Right atrium auricular region (tissue), 2 donors: ENCODE data around the gene FABP6. TPM values are rescaled to one million over a fixed set of nuclear protein-coding genes. Genes with fewer than 3 reads are reported as not detected.
"Not testable (repeated sequence)": the region's sequence is repeated elsewhere in the genome, so short reads cannot be mapped to it uniquely, and the experiment has no call there.

Source experiments
- DNase-seq: peaks from one replicate; pipeline ENCODE4 v3.0.0-alpha.2; 2019; ENCODE audit warnings: low spot score
- H3K27ac ChIP-seq, 2 donors: fragments of 200-600 bp; sonication (generic); 1 replicate in 1 of 2; 2 replicates in 1 of 2; pipeline ENCODE4 v1.5.1; 2016 to 2019
- H3K27me3 ChIP-seq, 2 donors: fragments of 200-600 bp; sonication (generic); one replicate each; pipeline versions ENCODE4 v1.5.1 to v1.6.0; 2017 to 2019
- H3K36me3 ChIP-seq: fragments of 200-600 bp; sonication (generic); one replicate; pipeline ENCODE4 v1.5.1; 2016
- H3K4me1 ChIP-seq, 2 donors: fragments of 200-600 bp; sonication (generic); one replicate each; pipeline versions ENCODE4 v1.5.1 to v1.6.0; 2017 to 2019
- H3K4me3 ChIP-seq, 2 donors: fragments of 200-600 bp; sonication (generic); 1 replicate in 1 of 2; 2 replicates in 1 of 2; pipeline ENCODE4 v1.5.1; 2017 to 2019; ENCODE audit warnings: mild to moderate bottlenecking in 1 of 2, moderate library complexity in 1 of 2
- H3K9me3 ChIP-seq, 2 donors: fragments of 200-600 bp; sonication (generic); one replicate each; pipeline ENCODE4 v1.5.1; 2019
- total RNA-seq, 2 donors: library from RNA; depleted of rRNA; stranded (reverse); fragments of >200 nt; gene quantifications; one replicate each; pipeline ENCODE4 v1.1.0, GENCODE V29; 2016
- TF ChIP-seq, protein P1 (sequence below), 2 donors: fragments of 200-600 bp; sonication (generic); IDR thresholded peaks; one replicate each; pipeline ENCODE4 v1.5.1; 2019; ENCODE audit warnings: antibody characterized with exemption in 2 of 2

Gene FABP6
- total RNA-seq, 2 donors from 2014 or later, result not detected

DNA sequence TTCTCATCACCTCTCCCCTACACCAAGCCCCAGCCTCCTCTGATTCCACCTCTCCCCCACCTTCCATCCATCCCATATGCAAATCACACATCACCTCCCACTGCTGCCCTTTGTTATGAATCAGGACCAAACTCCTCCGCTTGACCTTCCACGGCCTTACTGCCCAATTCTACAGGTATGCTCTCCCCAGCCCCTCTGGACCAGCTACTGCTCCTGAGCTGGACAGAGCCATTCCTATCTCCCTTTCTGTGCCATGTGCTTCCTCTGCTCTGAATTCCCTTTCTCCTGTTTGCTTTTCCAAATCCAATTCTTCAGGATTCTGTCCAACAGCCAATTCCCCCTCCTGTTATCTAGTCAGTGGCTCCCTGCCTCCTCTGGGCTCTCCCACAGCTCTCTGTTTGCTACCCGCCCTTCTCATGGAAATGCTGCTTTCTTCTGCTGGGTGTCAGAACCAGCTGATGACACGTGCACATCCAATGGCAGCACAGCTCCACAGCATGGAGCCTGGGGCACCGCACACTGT lies 8.3 kb downstream of the FABP6 start:
- Histone ChIP-seq H3K36me3 (no peaks in the 10 kb centered on the region), H3K4me3 (no peak overlapping the region), H3K4me1 (no peaks in the 10 kb centered on the region), H3K9me3 (no peaks in the 10 kb centered on the region), H3K27me3 (no peaks in the 10 kb centered on the region), H3K27ac (no peak overlapping the region)
- DNase-seq, result no peak
- TF ChIP-seq, protein P1, sequence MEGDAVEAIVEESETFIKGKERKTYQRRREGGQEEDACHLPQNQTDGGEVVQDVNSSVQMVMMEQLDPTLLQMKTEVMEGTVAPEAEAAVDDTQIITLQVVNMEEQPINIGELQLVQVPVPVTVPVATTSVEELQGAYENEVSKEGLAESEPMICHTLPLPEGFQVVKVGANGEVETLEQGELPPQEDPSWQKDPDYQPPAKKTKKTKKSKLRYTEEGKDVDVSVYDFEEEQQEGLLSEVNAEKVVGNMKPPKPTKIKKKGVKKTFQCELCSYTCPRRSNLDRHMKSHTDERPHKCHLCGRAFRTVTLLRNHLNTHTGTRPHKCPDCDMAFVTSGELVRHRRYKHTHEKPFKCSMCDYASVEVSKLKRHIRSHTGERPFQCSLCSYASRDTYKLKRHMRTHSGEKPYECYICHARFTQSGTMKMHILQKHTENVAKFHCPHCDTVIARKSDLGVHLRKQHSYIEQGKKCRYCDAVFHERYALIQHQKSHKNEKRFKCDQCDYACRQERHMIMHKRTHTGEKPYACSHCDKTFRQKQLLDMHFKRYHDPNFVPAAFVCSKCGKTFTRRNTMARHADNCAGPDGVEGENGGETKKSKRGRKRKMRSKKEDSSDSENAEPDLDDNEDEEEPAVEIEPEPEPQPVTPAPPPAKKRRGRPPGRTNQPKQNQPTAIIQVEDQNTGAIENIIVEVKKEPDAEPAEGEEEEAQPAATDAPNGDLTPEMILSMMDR (IDR thresholded peaks at IDR 0.05), result no peak

DNA sequence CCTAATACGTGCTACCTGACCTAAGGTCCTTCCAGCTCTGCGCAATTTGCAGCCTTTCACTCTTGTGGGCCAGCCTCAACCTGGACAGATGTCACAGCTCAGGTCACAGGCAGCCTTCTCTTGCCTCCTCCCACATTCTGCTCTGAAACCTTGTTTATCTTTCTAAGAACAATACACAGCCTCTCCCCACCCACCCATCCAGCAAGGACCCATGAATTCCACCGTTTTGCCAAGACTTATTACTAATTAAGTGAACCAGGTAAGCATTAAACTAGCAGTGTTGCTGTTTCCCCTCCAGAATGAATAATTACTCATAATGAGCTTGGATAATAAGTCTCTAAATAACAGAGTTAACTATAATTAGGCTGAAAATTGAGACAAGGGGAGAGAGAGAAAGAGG lies 11.0 kb downstream of the FABP6 start:
- no peaks in the 10 kb centered on the region for H3K4me1 ChIP-seq
- TF ChIP-seq, protein P1 (IDR thresholded peaks at IDR 0.05), result no peak

DNA sequence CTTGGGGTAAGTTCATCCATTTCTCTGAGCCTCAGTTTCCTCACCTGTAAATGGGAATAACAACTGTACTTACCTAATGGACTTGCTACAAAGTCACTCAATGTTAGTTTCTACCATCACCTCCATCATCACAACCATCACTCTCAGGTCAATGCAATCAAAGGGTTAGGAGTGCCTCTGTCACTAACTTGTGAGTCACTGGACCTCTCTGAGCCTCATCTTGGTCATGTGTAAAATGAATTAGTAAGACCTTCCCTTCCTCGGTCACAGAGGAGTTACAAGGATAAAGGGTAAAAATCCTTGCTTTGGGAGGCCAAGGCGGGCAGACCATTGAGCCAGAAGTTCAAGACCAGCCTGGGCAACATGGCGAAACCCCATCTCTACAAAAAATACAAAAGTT lies 12.8 kb downstream of the FABP6 start:
- Histone ChIP-seq H3K4me3 (no peak overlapping the region), H3K36me3 (no peaks in the 10 kb centered on the region), H3K27ac (no peak overlapping the region), H3K27me3 (no peaks in the 10 kb centered on the region), H3K4me1 (no peaks in the 10 kb centered on the region), H3K9me3 (no peaks in the 10 kb centered on the region)
- TF ChIP-seq, protein P1 (IDR thresholded peaks at IDR 0.05), result no peak
- no peak for DNase-seq

More for the DNA sequence above, 11.0 kb downstream of the FABP6 start:
- no peak overlapping the region for H3K4me3 ChIP-seq
- H3K9me3 ChIP-seq, result no peaks in the 10 kb centered on the region
- DNase-seq, result no peak
- no peaks in the 10 kb centered on the region for H3K27me3 ChIP-seq
- no peak overlapping the region for H3K27ac ChIP-seq
- no peaks in the 10 kb centered on the region for H3K36me3 ChIP-seq

DNA sequence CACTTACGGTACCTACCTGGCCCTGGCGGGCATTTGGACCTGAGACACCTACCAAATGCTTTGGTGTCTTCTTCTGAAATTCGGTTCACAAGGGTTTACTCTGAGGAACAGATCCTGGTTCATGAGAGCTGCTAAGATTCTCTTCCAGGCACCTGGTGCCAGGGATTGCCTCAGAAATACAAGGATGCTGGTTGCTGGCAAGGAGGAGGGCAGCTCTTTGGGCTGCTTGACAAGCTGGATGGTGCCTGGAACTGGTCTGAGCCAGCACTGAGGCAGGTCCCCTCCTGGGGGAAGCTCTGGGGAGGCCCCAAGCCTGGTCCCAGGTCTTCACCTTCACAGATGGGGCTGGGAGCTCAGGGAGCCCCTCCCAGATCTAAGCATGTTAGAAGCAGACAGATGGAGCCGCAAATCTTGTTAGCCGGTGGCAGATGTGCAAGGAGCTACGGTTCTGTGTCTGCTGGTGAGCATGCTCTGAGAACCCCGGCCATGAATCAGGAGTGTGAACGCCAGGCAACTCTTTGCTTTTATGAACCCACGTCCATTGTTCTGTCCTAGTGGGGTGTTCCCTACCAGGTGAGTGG lies 16.3 kb downstream of the FABP6 start:
- DNase-seq, result no peak
- Histone ChIP-seq H3K4me3 (no peak overlapping the region), H3K27ac (no peak overlapping the region), H3K4me1 (no peaks in the 10 kb centered on the region), H3K9me3 (no peaks in the 10 kb centered on the region), H3K36me3 (no peaks in the 10 kb centered on the region), H3K27me3 (no peaks in the 10 kb centered on the region)
- TF ChIP-seq, protein P1 (IDR thresholded peaks at IDR 0.05), result no peak

DNA sequence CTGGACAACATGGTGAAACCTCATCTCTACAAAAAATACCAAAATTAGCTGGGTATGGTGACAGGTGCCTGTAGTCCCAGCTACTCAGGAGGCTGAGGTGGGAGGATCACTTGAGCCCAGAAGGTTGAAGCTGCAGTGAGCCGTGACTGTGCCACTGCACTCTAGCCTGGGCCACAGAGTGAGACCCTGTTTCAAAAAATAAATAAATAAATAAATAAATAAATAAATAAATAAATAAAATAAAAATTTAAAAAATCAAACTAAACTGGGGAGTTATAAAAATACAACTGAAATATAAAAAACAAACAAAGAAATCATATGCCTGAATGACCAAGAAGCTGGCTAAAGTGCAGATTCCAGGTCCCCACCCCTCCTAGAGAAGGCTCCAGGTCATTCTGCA lies 20.3 kb downstream of the FABP6 start:
- H3K27ac ChIP-seq, H3K27me3 ChIP-seq, H3K4me1 ChIP-seq, H3K9me3 ChIP-seq, H3K4me3 ChIP-seq, DNase-seq: not testable (repeated sequence)
- peaks cover 24% of the 10 kb centered on the region for H3K36me3 ChIP-seq

DNA sequence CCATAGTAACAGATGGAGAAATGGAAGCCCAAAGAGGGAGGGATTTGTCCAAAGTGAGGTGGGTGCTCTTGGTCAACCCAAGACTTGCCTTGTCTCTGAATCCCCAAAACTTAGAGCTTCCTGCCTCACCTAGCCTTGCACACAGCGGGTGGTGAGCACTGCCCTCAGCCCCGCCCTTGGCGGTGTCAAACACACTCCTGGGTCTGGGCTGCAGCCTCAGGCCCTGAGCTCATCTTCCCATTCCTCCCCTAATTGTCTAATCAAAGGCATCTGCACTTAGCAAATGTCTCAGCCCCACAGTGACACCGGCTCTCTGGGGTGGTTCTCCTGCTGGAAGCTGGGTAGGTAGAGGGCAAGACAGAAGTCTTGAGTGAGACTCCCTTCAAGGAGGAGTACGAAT lies 20.9 kb downstream of the FABP6 start:
- DNase-seq, result no peak
- no peaks in the 10 kb centered on the region for H3K4me1 ChIP-seq
- peaks cover 31% of the 10 kb centered on the region for H3K36me3 ChIP-seq
- no peak overlapping the region for H3K27ac ChIP-seq
- H3K9me3 ChIP-seq, result no peaks in the 10 kb centered on the region
- no peaks in the 10 kb centered on the region for H3K27me3 ChIP-seq
- TF ChIP-seq, protein P1 (IDR thresholded peaks at IDR 0.05), result no peak
- no peak overlapping the region for H3K4me3 ChIP-seq
